ENCODE data around the gene CES3.
A peak's percentile ranks its signal among the peaks of the same experiment; 100 is the strongest.

Gene CES3

GRCh38 chr16:66920924-66921680, 40.0 kb upstream of the CES3 start:
- no peak overlapping the region for H3K4me3 ChIP-seq (ENCODE audit: low read depth, low read length)
- in situ Hi-C loops (cut with HindIII; ENCODE audit: low sequenced_read_pairs): no loop called here
- DNase-seq (ENCODE audit: low read depth, low spot score): no peak
- no peak for TF ChIP-seq CTCF (IDR thresholded peaks at IDR 0.05; ENCODE audit: low read depth, low read length)

- in situ Hi-C loops (cut with HindIII; ENCODE audit: low sequenced_read_pairs): no loop called here
- H3K4me3 ChIP-seq (ENCODE audit: low read depth, low read length): no peak overlapping the region
- DNase-seq (ENCODE audit: low read depth, low spot score): no peak
- TF ChIP-seq CTCF (IDR thresholded peaks at IDR 0.05; ENCODE audit: low read depth, low read length): no peak
Measured at GRCh38 chr16:66921729-66922450, 39.2 kb upstream of the CES3 start.

GRCh38 chr16:66923247-66923731, 37.8 kb upstream of the CES3 start:
- TF ChIP-seq CTCF (IDR thresholded peaks at IDR 0.05; ENCODE audit: low read depth, low read length): no peak
- no peak overlapping the region for H3K4me3 ChIP-seq (ENCODE audit: low read depth, low read length)
- peak; percentile 28 for DNase-seq (ENCODE audit: low read depth, low spot score)
- in situ Hi-C loops (cut with HindIII; ENCODE audit: low sequenced_read_pairs): no loop called here

GRCh38 chr16:66923866-66924265, 37.2 kb upstream of the CES3 start:
- no peak for DNase-seq (ENCODE audit: low read depth, low spot score)
- no peak overlapping the region for H3K4me3 ChIP-seq (ENCODE audit: low read depth, low read length)
- in situ Hi-C loops (cut with HindIII; ENCODE audit: low sequenced_read_pairs): no loop called here
- TF ChIP-seq CTCF (IDR thresholded peaks at IDR 0.05; ENCODE audit: low read depth, low read length): no peak

- in situ Hi-C loops (cut with HindIII; ENCODE audit: low sequenced_read_pairs): no loop called here
- no peak for DNase-seq (ENCODE audit: low read depth, low spot score)
- peak; percentile 10 for TF ChIP-seq CTCF (IDR thresholded peaks at IDR 0.05; ENCODE audit: low read depth, low read length)
- H3K4me3 ChIP-seq (ENCODE audit: low read depth, low read length): peak overlapping the region; percentile 30
Measured at GRCh38 chr16:66924527-66925321, 36.3 kb upstream of the CES3 start.

GRCh38 chr16:66925322-66925840, 35.7 kb upstream of the CES3 start, which contains the start of gene RRAD:
Gene RRAD, minus strand, starts transcription at chr16:66925535. Its CDS starts 356 bp downstream, at chr16:66925179.
- in situ Hi-C loops (cut with HindIII; ENCODE audit: low sequenced_read_pairs): no loop called here
- H3K4me3 ChIP-seq (ENCODE audit: low read depth, low read length): peak within 1 kb of the TSS; percentile 30

More at GRCh38 chr16:66925322-66925840, 35.7 kb upstream of the CES3 start, which contains the start of gene RRAD:
- no peak for TF ChIP-seq CTCF (IDR thresholded peaks at IDR 0.05; ENCODE audit: low read depth, low read length)
- peak; percentile 29 for DNase-seq (ENCODE audit: low read depth, low spot score)

All from astrocyte of the spinal cord (primary cell).